Choroid plexus epithelial cell (primary cell): ENCODE measurements around the gene EPHA2.
A peak's percentile ranks its signal among the peaks of the same experiment; 100 is the strongest.

Source experiments
- DNase-seq: peaks from one replicate; pipeline ENCODE4 v3.0.0-alpha.2; 2010; ENCODE audit warnings: low read depth
- H3K4me3 ChIP-seq: 2 replicates; pipeline ENCODE4 v1.5.1; 2011; ENCODE audit warnings: low read depth, mild to moderate bottlenecking, control low read depth, low read length, moderate library complexity
- CTCF ChIP-seq: conservative IDR thresholded peaks from 2 replicates; pipeline ENCODE4 v1.5.1; 2011; ENCODE audit warnings: low read depth, mild to moderate bottlenecking, control low read depth, inconsistent platforms, low read length, moderate library complexity

Gene EPHA2

GRCh38 chr1:16116002-16116401 lies 39.9 kb downstream of the EPHA2 start:
- no peak for TF ChIP-seq CTCF
- no peak for DNase-seq
- H3K4me3 ChIP-seq, result no peak overlapping the region

- TF ChIP-seq CTCF, result no peak
- no peak for DNase-seq
- H3K4me3 ChIP-seq, result no peak overlapping the region
Observed at GRCh38 chr1:16115468-16115983, 40.3 kb downstream of the EPHA2 start.

DNA sequence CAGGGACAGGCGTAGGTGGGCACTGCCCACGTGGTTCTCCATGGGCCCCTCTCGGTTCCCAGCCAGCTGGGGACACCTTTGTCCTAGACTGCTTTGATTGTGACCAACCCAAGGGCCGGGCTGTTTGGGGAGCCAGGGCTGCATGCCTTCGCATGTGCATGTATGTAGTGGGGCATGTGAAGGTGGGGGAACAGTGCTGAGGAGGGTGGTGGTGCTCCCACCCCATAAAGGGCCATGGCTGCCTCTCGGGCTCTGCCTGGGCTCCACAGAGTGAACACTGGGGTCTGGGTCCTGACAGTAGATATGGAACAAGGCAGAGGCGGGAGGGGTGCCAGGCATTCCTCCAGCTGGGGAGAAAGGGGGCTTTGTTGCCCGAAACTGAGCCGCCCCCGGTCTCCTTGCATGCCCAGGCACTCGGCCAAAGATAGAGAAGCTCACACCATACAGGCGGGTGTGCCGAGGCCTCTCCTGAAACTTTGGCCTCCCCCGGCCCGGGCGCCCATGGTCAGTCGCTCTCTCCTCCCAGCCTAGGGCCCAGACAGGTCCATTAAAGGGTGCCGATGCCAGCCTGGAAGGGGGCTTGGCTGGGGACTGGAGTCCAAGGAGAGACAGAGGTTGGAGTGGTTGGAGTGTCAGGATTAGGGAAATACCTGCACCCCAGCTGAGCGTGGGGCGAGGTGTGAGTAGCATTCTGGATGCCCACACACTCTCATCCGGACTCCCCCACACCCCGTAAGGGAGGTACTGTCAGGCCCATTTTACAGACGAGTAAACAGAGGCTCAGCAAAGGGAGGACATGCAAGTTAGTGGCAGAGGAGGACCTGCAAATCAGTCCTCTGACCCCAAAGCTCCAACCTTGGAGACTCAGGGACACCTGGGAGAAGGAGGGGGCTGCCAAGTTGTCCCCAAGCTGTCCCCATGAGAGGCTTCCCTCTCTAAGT lies 41.1 kb downstream of the EPHA2 start:
- DNase-seq, result no peak
- no peak for TF ChIP-seq CTCF
- H3K4me3 ChIP-seq, result no peak overlapping the region

- peak; percentile 35 for DNase-seq
- no peak overlapping the region for H3K4me3 ChIP-seq
- no peak for TF ChIP-seq CTCF
Observed at GRCh38 chr1:16112596-16113555, 43.0 kb downstream of the EPHA2 start.

- H3K4me3 ChIP-seq, result no peak overlapping the region
- DNase-seq, result peak; percentile 79
- TF ChIP-seq CTCF, result no peak
Observed at GRCh38 chr1:16111771-16112595, 43.9 kb downstream of the EPHA2 start.

GRCh38 chr1:16110884-16111283 lies 45.0 kb downstream of the EPHA2 start:
- H3K4me3 ChIP-seq, result no peak overlapping the region
- no peak for DNase-seq
- TF ChIP-seq CTCF, result no peak
